Measurements from ENCODE around the gene GPR146.

The GPR146 gene

DNA sequence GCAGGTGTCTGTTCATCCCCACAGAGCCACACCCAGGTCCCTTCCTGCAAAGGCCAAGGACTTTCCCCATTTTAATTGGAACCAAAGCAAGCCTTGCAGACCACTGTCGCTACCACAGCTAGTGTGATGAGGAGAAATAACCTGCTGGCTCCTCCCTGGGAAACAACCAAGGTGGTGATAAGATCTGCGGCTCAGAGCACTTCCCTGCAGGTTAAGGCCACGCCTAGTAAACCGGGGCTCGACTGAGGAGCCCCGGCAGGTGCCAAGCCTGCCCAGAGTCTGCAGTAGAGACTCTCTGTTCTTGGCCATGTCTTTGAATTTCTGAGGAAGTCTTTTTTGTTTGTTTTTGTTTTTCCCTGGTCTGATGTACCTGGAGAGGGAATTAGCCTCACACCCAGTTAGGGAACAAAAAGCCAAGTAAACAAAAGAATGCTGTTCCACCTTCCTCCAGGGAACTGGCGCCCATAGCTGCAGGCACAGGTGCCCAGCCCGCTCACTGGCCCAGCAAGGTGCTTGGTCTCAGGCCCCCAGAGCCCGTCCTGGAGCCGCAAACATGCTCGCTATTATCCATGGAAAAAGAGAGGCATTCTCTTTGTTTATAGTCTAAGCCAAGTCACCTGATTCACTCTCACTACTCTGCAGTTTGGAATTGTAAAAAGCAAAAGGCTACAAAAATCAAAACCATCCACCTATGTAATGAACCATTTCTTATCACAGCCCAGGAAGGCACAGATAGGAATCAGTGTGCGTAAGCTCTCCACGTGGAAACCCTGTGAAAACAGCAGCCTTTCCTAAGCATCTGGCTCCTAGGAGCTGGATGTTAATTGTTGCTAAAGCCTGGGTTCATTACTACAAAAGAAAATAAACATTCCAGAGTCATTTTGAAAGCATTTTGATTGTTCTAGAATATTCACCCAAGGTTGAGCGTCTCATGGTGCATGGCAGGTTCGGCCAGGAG lies 2.7 kb downstream of the GPR146 start:
- DNase-seq, result no peak

DNA sequence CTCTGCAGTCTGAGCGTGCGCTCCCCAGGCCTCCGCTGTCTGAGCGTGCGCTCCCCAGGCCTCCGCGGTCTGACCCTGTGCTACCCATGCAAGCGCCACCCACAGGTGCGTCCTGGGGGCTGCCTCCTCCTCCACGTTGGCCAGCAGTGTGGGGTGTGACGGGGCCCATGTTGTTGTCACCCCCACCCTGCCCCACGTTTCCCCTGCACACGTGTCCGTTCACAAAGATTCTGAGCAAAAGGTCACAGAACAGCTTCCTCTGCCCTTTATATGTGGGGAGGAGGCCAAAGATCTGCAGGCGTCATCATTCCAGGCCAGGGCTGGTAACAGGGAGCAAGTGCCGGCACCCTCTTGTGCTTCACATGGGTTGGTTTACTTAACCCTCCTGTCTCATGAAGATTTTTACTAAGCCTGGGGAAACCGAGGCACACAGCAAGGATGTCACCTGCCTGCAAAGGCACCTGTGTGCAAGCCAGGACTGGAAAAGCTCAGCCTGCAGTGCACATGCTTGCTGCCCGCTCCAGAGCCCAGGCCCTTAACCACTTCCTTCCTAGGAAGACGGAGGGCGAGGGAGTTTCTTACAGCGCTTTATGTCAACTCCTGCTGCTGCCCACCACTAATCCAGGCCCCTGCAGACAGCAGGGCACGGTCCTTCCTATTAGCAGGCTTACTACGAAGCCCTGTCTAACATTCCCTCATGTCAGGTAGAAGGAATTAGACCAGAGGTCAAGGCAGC lies 4.8 kb downstream of the GPR146 start:
- DNase-seq, result no peak

- no peak for DNase-seq
Observed at GRCh38 chr7:1049801-1050200, 5.5 kb downstream of the GPR146 start.

- DNase-seq, result no peak
Observed at GRCh38 chr7:1050254-1050906, 6.0 kb downstream of the GPR146 start.

DNA sequence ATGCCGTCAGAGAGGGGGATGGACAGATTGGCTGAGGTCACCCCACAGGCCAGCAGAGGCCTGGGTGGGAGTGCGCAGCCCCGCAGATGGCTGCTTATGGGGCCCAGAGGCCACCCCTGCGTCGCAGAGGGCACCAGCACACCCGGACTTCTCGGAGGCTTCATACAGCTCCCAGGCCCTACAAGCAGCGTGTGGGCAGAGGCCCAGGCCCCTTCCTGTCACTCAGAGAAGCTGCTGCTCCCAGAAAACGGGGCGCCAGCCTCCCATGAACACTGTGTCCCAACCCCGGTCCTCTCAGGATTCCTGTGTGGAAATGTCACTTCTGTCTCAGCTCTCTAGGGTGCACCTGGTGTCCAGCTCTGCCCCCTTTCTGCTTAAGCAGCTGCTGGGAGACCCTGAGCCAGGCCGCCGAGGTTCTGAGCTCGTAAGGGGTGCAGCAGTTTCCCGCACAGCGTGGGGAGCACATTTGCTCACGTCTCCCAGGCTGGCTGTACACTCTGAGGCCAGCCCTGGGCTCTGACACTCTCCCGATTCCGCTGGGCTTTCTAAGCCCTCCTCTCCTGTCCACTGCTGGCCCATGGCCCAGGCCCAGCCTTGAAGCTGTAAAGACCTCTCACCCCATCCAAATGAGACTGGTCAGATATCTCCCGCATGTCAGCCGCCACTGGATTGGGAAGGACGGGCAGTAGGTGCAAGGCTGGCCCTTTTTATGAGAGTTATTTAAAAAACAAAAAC lies 6.8 kb downstream of the GPR146 start:
- no peak for DNase-seq

- DNase-seq, result no peak
Observed at GRCh38 chr7:1052031-1052818, 7.9 kb downstream of the GPR146 start.

DNA sequence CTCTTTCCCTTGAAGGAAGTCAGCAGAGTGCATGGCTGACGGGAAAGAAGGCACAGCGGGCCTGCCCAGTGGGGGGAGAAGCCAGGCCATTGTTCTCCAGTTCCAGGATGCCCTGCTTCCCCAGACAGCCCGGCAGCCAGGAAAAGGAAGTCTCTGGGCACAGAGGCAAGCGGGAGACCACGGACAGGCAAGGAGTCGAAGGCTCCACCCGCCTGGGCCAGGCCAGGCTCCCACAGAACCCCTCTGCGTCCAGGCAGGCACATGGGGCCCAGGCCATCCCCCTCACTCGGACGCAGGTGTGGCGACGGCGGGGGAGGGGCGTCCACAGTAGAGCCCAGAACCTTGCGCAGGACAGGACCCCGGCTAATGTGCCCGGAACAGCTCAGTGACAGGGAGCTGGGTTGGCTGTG lies 8.7 kb downstream of the GPR146 start:
- no peak for DNase-seq

- DNase-seq, result no peak
Observed at GRCh38 chr7:1053816-1054370, 9.5 kb downstream of the GPR146 start.

DNA sequence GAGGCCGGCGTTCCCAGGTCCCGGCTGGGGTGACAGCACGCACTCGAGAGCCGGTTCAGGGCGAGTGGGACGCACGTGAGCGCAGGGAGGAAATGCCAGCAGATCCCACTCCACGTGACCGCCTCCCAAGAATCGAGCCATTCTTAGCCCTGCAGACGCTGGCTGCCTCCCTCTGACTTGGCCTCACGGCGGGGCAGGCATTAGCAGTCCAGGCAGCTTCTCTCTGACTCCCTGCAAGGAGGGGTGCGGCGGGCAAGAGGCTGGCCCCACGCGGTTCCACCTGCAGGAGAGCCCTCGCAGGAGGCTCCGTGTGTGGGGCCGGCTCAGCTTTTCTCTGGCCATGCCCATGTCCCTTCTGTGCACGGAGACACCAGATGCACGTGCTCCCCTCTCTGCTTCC lies 10.1 kb downstream of the GPR146 start:
- DNase-seq, result no peak

DNA sequence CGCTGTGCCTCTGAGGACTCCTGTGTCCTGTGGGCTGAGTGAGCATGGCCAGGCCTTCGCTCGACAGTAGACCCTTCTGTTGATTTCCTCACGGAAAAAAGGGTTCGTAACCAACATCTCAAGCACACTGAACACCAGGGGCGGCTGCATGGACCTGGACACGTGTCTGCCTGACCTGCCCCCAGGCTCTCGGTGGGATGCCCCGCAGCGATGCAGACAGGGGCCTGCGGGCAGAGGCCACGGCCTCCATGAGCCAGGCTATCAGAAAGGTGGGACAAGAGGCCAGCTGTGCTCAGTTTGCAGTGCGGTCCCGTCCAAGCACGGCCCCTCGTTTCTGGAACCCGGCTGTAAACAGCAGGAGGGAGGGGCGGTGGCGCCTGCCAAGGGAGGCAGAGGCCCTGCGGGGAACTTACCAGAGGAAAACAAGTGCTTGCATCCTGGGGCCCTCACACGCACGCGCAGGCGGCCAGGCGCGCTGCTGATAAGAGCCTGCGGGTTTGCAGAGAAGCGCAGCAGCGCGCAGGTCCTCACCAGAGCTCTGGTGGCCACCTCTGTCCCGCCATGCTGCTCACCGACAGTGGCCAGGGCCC lies 10.6 kb downstream of the GPR146 start:
- DNase-seq, result peak; percentile 92

- DNase-seq, result no peak
Observed at GRCh38 chr7:1055491-1055955, 11.2 kb downstream of the GPR146 start.

GRCh38 chr7:1055956-1056784 lies 11.8 kb downstream of the GPR146 start:
- DNase-seq, result no peak

GRCh38 chr7:1056785-1057410 lies 12.6 kb downstream of the GPR146 start:
- no peak for DNase-seq

- DNase-seq, result no peak
Observed at GRCh38 chr7:1057416-1058291, 13.3 kb downstream of the GPR146 start.

GRCh38 chr7:1058311-1058710 lies 14.0 kb downstream of the GPR146 start:
- DNase-seq, result no peak

- DNase-seq, result peak; percentile 1
Observed at GRCh38 chr7:1058821-1059199, 14.5 kb downstream of the GPR146 start.

- no peak for DNase-seq
Observed at GRCh38 chr7:1059200-1060091, 15.1 kb downstream of the GPR146 start.
